ENCODE results near the gene ANGPTL4. TPM values are rescaled to one million over a fixed set of nuclear protein-coding genes. Genes with fewer than 3 reads are reported as not detected.

Gene ANGPTL4
- total and polyA plus RNA-seq, 2 donors (not counting 1 experiment from before 2014, with no cell fraction given) = not detected

DNA sequence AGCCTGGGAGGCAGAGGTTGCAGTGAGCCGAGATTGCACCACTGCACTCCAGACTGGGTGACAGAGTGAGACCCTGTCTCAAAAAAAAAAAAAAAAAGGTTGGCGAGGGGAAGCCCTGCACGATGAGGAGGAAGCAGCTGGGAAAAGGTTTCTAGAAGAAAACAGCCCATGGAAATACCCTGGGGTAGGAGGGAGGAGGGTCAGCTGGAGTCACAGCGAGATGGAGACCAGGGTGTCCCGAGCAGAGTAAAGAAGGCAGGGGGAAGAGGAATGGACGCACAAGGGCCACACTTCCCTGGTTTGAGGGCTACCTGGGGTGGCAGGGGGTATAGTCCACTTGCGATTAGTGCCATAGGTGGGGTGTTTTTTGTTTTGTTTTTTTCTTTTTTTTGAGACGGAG, 27.3 kb upstream of the ANGPTL4 start:
- peaks cover 27% of the 10 kb centered on the region for H3K27me3 Mint-ChIP-seq
- no peak overlapping the region for H3K4me3 Mint-ChIP-seq

DNA sequence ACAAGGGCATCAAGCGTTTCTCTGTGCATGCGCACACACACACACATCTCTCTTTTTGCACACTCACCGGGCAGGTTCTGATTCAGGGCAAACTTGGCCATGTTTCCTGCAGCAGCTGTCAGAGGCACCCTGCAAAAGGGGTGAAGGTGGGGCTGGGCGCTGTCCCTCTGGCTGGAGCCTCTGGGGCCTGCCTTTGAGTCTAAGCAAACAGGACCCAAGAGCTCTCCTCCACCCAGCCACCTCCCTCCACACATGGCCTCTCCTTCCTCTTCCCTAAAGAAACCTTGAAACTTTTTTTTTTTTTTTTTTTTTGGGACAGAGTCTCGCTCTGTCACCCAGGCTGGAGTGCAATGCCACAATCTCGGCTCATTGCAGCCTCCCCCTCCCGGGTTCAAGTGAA, 26.2 kb upstream of the ANGPTL4 start:
- H3K36me3 ChIP-seq (replicated peaks in 1 of 2; ENCODE audit: control extremely low read depth in 1 of 2, control insufficient read depth in 1 of 2, extremely low read depth in 1 of 2, insufficient read depth in 2 of 2, low read length in 1 of 2) = no peaks in the 10 kb centered on the region
- ChIA-PET POLR2A (interaction anchor here (0.7 kb wide), 1 partner anchor 1527 kb away, joined by 5 read pairs; no protein-coding TSS in a partner anchor), CTCF (interaction anchor here (1.2 kb wide), 1 partner anchor 13 kb away, joined by 3 read pairs; no protein-coding TSS in a partner anchor)
- H3K27me3 Mint-ChIP-seq = peaks cover 29% of the 10 kb centered on the region
- no peaks in the 10 kb centered on the region for H3K9me3 Mint-ChIP-seq (ENCODE audit: insufficient read depth)
- H4K20me1 ChIP-seq (ENCODE audit: control insufficient read depth, insufficient read depth, low read length, poor library complexity, severe bottlenecking) = no peaks in the 10 kb centered on the region
- H3K4me3 ChIP-seq (ENCODE audit: control extremely low read depth in 1 of 5, extremely low read depth in 1 of 5, insufficient read depth in 1 of 5, low read depth in 2 of 5, low read length in 4 of 5) = no peak overlapping the region
- no peak overlapping the region for H3K4me2 ChIP-seq (replicated peaks; ENCODE audit: low read depth, low read length, poor library complexity, severe bottlenecking)
- no peak overlapping the region for H2AFZ ChIP-seq (ENCODE audit: insufficient read depth, low read depth, low read length, poor library complexity, severe bottlenecking)
- intact Hi-C loops (cut with micrococcal nuclease) = no loop called here
- no peak overlapping the region for H3K9ac ChIP-seq (ENCODE audit: low read length)
- H3K79me2 ChIP-seq (ENCODE audit: control insufficient read depth, insufficient read depth, low read length) = no peaks in the 10 kb centered on the region
- no peak overlapping the region for H3K4me3 Mint-ChIP-seq
- no peak overlapping the region for H3K27ac Mint-ChIP-seq
- no peak for TF ChIP-seq EZH2 (IDR thresholded peaks at IDR 0.05; ENCODE audit: borderline replicate concordance, insufficient read depth, low read depth, low read length, poor library complexity, severe bottlenecking)
- TF ChIP-seq, protein P1, sequence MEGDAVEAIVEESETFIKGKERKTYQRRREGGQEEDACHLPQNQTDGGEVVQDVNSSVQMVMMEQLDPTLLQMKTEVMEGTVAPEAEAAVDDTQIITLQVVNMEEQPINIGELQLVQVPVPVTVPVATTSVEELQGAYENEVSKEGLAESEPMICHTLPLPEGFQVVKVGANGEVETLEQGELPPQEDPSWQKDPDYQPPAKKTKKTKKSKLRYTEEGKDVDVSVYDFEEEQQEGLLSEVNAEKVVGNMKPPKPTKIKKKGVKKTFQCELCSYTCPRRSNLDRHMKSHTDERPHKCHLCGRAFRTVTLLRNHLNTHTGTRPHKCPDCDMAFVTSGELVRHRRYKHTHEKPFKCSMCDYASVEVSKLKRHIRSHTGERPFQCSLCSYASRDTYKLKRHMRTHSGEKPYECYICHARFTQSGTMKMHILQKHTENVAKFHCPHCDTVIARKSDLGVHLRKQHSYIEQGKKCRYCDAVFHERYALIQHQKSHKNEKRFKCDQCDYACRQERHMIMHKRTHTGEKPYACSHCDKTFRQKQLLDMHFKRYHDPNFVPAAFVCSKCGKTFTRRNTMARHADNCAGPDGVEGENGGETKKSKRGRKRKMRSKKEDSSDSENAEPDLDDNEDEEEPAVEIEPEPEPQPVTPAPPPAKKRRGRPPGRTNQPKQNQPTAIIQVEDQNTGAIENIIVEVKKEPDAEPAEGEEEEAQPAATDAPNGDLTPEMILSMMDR (IDR thresholded peaks at IDR 0.05) = no peak
- peaks cover 8% of the 10 kb centered on the region for H3K4me1 Mint-ChIP-seq
- ATAC-seq (ENCODE audit: low read depth) = no peak
- WGBS (ENCODE audit: insufficient coverage) = 87% methylated on average over 4 of the region's 7 CpGs
- no peak for DNase-seq
- no peak overlapping the region for H3K27ac ChIP-seq (ENCODE audit: low read length in 2 of 2)
- peaks cover 0 to 16% (median 0%) of the 10 kb centered on the region in 3 donors for H3K9me3 ChIP-seq (ENCODE audit: control extremely low read depth in 1 of 3, control insufficient read depth in 2 of 3, insufficient read depth in 1 of 3, low read length in 2 of 3)
- peaks cover 0 to 51% (median 12%) of the 10 kb centered on the region in 4 experiments for H3K27me3 ChIP-seq (replicated peaks in 1 of 4; ENCODE audit: control extremely low read depth in 1 of 4, control insufficient read depth in 3 of 4, insufficient read depth in 4 of 4, low read length in 3 of 4)
- peaks cover 9 to 18% of the 10 kb centered on the region in 2 donors for H3K4me1 ChIP-seq (ENCODE audit: control insufficient read depth in 2 of 2, insufficient read depth in 2 of 2, low read length in 2 of 2)

More for the DNA sequence above, 27.3 kb upstream of the ANGPTL4 start:
- no peaks in the 10 kb centered on the region for H3K79me2 ChIP-seq (ENCODE audit: control insufficient read depth, insufficient read depth, low read length)
- CTCF ChIA-PET = interaction anchor here (0.6 to 2.1 kb wide), 2 partner anchors 17 to 1406 kb away, joined by 3 to 10 read pairs; no protein-coding TSS in a partner anchor
- H3K4me1 ChIP-seq (ENCODE audit: control insufficient read depth in 2 of 2, insufficient read depth in 2 of 2, low read length in 2 of 2) = peaks cover 5 to 16% of the 10 kb centered on the region in 2 donors
- Mint-ChIP-seq H3K9me3 (ENCODE audit: insufficient read depth) (no peaks in the 10 kb centered on the region), H3K4me1 (peaks cover 6% of the 10 kb centered on the region), H3K27ac (no peak overlapping the region)
- ATAC-seq (ENCODE audit: low read depth) (no peak), DNase-seq (no peak)
- H3K9me3 ChIP-seq (ENCODE audit: control extremely low read depth in 1 of 3, control insufficient read depth in 2 of 3, insufficient read depth in 1 of 3, low read length in 2 of 3) = peaks cover 0 to 15% (median 0%) of the 10 kb centered on the region in 3 donors
- H3K4me2 ChIP-seq (replicated peaks; ENCODE audit: low read depth, low read length, poor library complexity, severe bottlenecking) = no peak overlapping the region
- H3K9ac ChIP-seq (ENCODE audit: low read length) = no peak overlapping the region
- WGBS (ENCODE audit: insufficient coverage) = 13% methylated on average over 6 of the region's 8 CpGs
- H3K4me3 ChIP-seq (ENCODE audit: control extremely low read depth in 1 of 5, extremely low read depth in 1 of 5, insufficient read depth in 1 of 5, low read depth in 2 of 5, low read length in 4 of 5) = no peak overlapping the region
- H4K20me1 ChIP-seq (ENCODE audit: control insufficient read depth, insufficient read depth, low read length, poor library complexity, severe bottlenecking) = no peaks in the 10 kb centered on the region
- TF ChIP-seq, protein P1 (IDR thresholded peaks at IDR 0.05) = no peak
- TF ChIP-seq EZH2 (IDR thresholded peaks at IDR 0.05; ENCODE audit: borderline replicate concordance, insufficient read depth, low read depth, low read length, poor library complexity, severe bottlenecking) = no peak
- no peak overlapping the region for H2AFZ ChIP-seq (ENCODE audit: insufficient read depth, low read depth, low read length, poor library complexity, severe bottlenecking)
- no peak overlapping the region for H3K27ac ChIP-seq (ENCODE audit: low read length in 2 of 2)
- POLR2A ChIA-PET = no interaction called here
- no peaks in the 10 kb centered on the region for H3K36me3 ChIP-seq (replicated peaks in 1 of 2; ENCODE audit: control extremely low read depth in 1 of 2, control insufficient read depth in 1 of 2, extremely low read depth in 1 of 2, insufficient read depth in 2 of 2, low read length in 1 of 2)
- H3K27me3 ChIP-seq (replicated peaks in 1 of 4; ENCODE audit: control extremely low read depth in 1 of 4, control insufficient read depth in 3 of 4, insufficient read depth in 4 of 4, low read length in 3 of 4) = peaks cover 0 to 45% (median 12%) of the 10 kb centered on the region in 4 experiments
- intact Hi-C loops (cut with micrococcal nuclease) = no loop called here

Measured in B cell (primary cell).